Fibroblast of lung (primary cell): ENCODE data around the gene ZBTB2. TPM values are rescaled to one million over a fixed set of nuclear protein-coding genes. Genes with fewer than 3 reads are reported as not detected.
"Not testable (repeated sequence)": the region's sequence is repeated elsewhere in the genome, so short reads cannot be mapped to it uniquely, and the experiment has no call there.

Source experiments
- DNase-seq, 2 donors: peaks; one replicate each; pipeline versions ENCODE4 v3.0.0 to v3.0.0-alpha.2; 2010; ENCODE audit warnings: low read depth in 2 of 2
- H2AFZ ChIP-seq: 2 replicates; pipeline ENCODE4 v1.5.1; 2012; ENCODE audit warnings: low read length, control low read depth, inconsistent platforms
- H3K27ac ChIP-seq: 2 replicates; pipeline ENCODE4 v1.5.1; 2011; ENCODE audit warnings: low read length, control low read depth; ENCODE audit not compliant: insufficient read depth
- H3K27me3 ChIP-seq: 2 replicates; pipeline ENCODE4 v1.5.1; 2011; ENCODE audit warnings: mild to moderate bottlenecking, low read length; ENCODE audit not compliant: control insufficient read depth, insufficient read depth
- H3K36me3 ChIP-seq: 2 replicates; pipeline ENCODE4 v1.5.1; 2011; ENCODE audit warnings: low read length; ENCODE audit not compliant: control insufficient read depth, insufficient read depth
- H3K4me1 ChIP-seq: 2 replicates; pipeline ENCODE4 v1.5.1; 2011; ENCODE audit warnings: low read length; ENCODE audit not compliant: control insufficient read depth, insufficient read depth; ENCODE audit errors: extremely low read depth
- H3K4me2 ChIP-seq: 2 replicates; pipeline ENCODE4 v1.5.1; 2011; ENCODE audit warnings: low read length, control low read depth; ENCODE audit not compliant: insufficient read depth; ENCODE audit errors: extremely low read depth
- H3K4me3 ChIP-seq, 4 experiments: fragments of 200-600 bp in 1 of 4; sonication (generic) in 1 of 4; replicated peaks in 1 of 4; 2 replicates each; pipeline ENCODE4 v1.5.1; 2011 to 2016; ENCODE audit warnings: low read length in 4 of 4, low read depth in 3 of 4, mild to moderate bottlenecking in 3 of 4, control low read depth in 2 of 4, inconsistent platforms in 1 of 4, mixed read lengths in 1 of 4; ENCODE audit not compliant: insufficient read depth in 1 of 4; ENCODE audit errors: control extremely low read depth in 1 of 4
- H3K79me2 ChIP-seq: 2 replicates; pipeline ENCODE4 v1.5.1; 2012; ENCODE audit warnings: mild to moderate bottlenecking, low read length, inconsistent platforms; ENCODE audit not compliant: control insufficient read depth, insufficient read depth
- H3K9ac ChIP-seq: 2 replicates; pipeline ENCODE4 v1.5.1; 2011; ENCODE audit warnings: mild to moderate bottlenecking, low read length, control low read depth; ENCODE audit not compliant: insufficient read depth
- H3K9me3 ChIP-seq: 2 replicates; pipeline ENCODE4 v1.5.1; 2012; ENCODE audit warnings: low read depth, low read length; ENCODE audit not compliant: control insufficient read depth, insufficient read depth
- H4K20me1 ChIP-seq: 2 replicates; pipeline ENCODE4 v1.5.1; 2011; ENCODE audit warnings: low read length; ENCODE audit not compliant: control insufficient read depth, insufficient read depth; ENCODE audit errors: extremely low read depth
- CTCF ChIP-seq, 2 donors: IDR thresholded peaks in 1 of 2; conservative IDR thresholded peaks in 1 of 2; 1 replicate in 1 of 2; 2 replicates in 1 of 2; pipeline ENCODE4 v1.5.1; 2011 to 2012; ENCODE audit warnings: low read length in 2 of 2, control low read depth in 1 of 2, inconsistent platforms in 1 of 2, low read depth in 1 of 2, mild to moderate bottlenecking in 1 of 2
- EZH2 ChIP-seq: IDR thresholded peaks from 2 replicates; pipeline ENCODE4 v1.5.1; 2012; ENCODE audit warnings: low read length, control low read depth, mild to moderate bottlenecking; ENCODE audit errors: missing control alignments
- polyA plus RNA-seq, 2 donors: library from polyadenylated mRNA; depleted of rRNA in 1 of 2; stranded (reverse) in 1 of 2; unstranded in 1 of 2; fragments of >200 nt; gene quantifications; 2 replicates each; pipeline ENCODE4 v1.2.1, GENCODE V29; 2011 to 2012; ENCODE audit warnings: missing spikeins in 1 of 2
- total RNA-seq: library from RNA; depleted of rRNA; stranded (reverse); fragments of >200 nt; gene quantifications from 2 replicates; pipeline ENCODE4 v1.2.1, GENCODE V29; 2014

Gene ZBTB2
- total and polyA plus RNA-seq, 2 donors (not counting 1 experiment from before 2014, with no cell fraction given), result 12.2 to 20.1 TPM

GRCh38 chr6:151350442-151351145 lies 40.8 kb downstream of the ZBTB2 start:
- H3K9me3 ChIP-seq, result no peaks in the 10 kb centered on the region
- H4K20me1 ChIP-seq, result no peaks in the 10 kb centered on the region
- no peak overlapping the region for H3K27ac ChIP-seq
- no peaks in the 10 kb centered on the region for H3K79me2 ChIP-seq
- H2AFZ ChIP-seq, result no peak overlapping the region
- H3K4me1 ChIP-seq, result no peaks in the 10 kb centered on the region
- no peak for DNase-seq
- H3K4me3 ChIP-seq, result no peak overlapping the region
- no peaks in the 10 kb centered on the region for H3K27me3 ChIP-seq
- peaks cover 9% of the 10 kb centered on the region for H3K36me3 ChIP-seq
- no peak overlapping the region for H3K4me2 ChIP-seq
- H3K9ac ChIP-seq, result no peak overlapping the region
- TF ChIP-seq EZH2 (no peak), CTCF (conservative IDR thresholded peaks at IDR 0.05 in 1 of 2, IDR thresholded peaks at IDR 0.05 in 1 of 2; ENCODE audit: low read depth in 1 of 2, low read length in 2 of 2) (no peak)

DNA sequence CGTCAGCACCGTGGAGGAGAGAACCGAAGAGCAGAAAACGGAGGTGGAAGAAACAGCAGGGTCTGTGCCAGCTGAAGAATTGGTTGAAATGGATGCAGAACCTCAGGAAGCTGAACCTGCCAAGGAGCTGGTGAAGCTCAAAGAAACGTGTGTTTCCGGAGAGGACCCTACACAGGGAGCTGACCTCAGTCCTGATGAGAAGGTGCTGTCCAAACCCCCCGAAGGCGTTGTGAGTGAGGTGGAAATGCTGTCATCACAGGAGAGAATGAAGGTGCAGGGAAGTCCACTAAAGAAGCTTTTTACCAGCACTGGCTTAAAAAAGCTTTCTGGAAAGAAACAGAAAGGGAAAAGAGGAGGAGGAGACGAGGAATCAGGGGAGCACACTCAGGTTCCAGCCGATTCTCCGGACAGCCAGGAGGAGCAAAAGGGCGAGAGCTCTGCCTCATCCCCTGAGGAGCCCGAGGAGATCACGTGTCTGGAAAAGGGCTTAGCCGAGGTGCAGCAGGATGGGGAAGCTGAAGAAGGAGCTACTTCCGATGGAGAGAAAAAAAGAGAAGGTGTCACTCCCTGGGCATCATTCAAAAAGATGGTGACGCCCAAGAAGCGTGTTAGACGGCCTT lies 41.6 kb downstream of the ZBTB2 start:
- Histone ChIP-seq H3K27ac (no peak overlapping the region), H3K4me2 (no peak overlapping the region), H3K4me1 (no peaks in the 10 kb centered on the region), H3K27me3 (no peaks in the 10 kb centered on the region), H3K79me2 (no peaks in the 10 kb centered on the region), H3K9me3 (no peaks in the 10 kb centered on the region), H4K20me1 (no peaks in the 10 kb centered on the region), H3K9ac (no peak overlapping the region), H3K36me3 (peaks cover 9% of the 10 kb centered on the region), H2AFZ (no peak overlapping the region), H3K4me3 (no peak overlapping the region)
- TF ChIP-seq CTCF (conservative IDR thresholded peaks at IDR 0.05 in 1 of 2, IDR thresholded peaks at IDR 0.05 in 1 of 2; ENCODE audit: low read depth in 1 of 2, low read length in 2 of 2), result no peak
- no peak for TF ChIP-seq EZH2
- no peak for DNase-seq

GRCh38 chr6:151342750-151343149 lies 48.6 kb downstream of the ZBTB2 start:
- H3K4me3 ChIP-seq, H3K9me3 ChIP-seq, H3K4me1 ChIP-seq, H3K4me2 ChIP-seq, H4K20me1 ChIP-seq, H3K79me2 ChIP-seq, H3K9ac ChIP-seq, DNase-seq, H3K27me3 ChIP-seq, H3K36me3 ChIP-seq, H3K27ac ChIP-seq, H2AFZ ChIP-seq: not testable (repeated sequence)
